Glutamatergic neuron (in vitro differentiated cells): Measurements from ENCODE around the gene POLD2. TPM values are rescaled to one million over a fixed set of nuclear protein-coding genes. Genes with fewer than 3 reads are reported as not detected.

ENCODE experiments used
- DNase-seq: peaks from one replicate; pipeline ENCODE4 v3.0.0; 2022
- H3K27ac Mint-ChIP-seq: one replicate; pipeline ENCODE4 v1.8.0; 2020; ENCODE audit warnings: mild to moderate bottlenecking, mixed read lengths, inconsistent platforms; ENCODE audit not compliant: unreplicated experiment
- H3K27me3 Mint-ChIP-seq: one replicate; pipeline ENCODE4 v1.8.0; 2020; ENCODE audit warnings: mild to moderate bottlenecking, moderate library complexity, mixed read lengths, inconsistent platforms; ENCODE audit not compliant: unreplicated experiment
- H3K36me3 Mint-ChIP-seq: one replicate; pipeline ENCODE4 v1.8.0; 2020; ENCODE audit warnings: mild to moderate bottlenecking, mixed read lengths, inconsistent platforms; ENCODE audit not compliant: unreplicated experiment
- H3K4me1 Mint-ChIP-seq: one replicate; pipeline ENCODE4 v1.8.0; 2020; ENCODE audit warnings: mild to moderate bottlenecking, low read depth, mixed read lengths, inconsistent platforms; ENCODE audit not compliant: unreplicated experiment
- H3K4me3 Mint-ChIP-seq: one replicate; pipeline ENCODE4 v1.8.0; 2020; ENCODE audit warnings: mild to moderate bottlenecking, mixed read lengths, inconsistent platforms; ENCODE audit not compliant: unreplicated experiment
- H3K9me3 Mint-ChIP-seq: one replicate; pipeline ENCODE4 v1.8.0; 2020; ENCODE audit warnings: mild to moderate bottlenecking, moderate library complexity, mixed read lengths, inconsistent platforms; ENCODE audit not compliant: unreplicated experiment
- CTCF ChIP-seq: fragments of 200-600 bp; sonication (generic); IDR thresholded peaks from one replicate; pipeline ENCODE4 v1.5.0; 2021; ENCODE audit not compliant: partially characterized antibody, unreplicated experiment
- microRNA-seq: library from miRNA; unstranded; fragments of <30 nt; microRNA quantifications from one replicate; pipeline ENCODE4, GENCODE V29; 2020; ENCODE audit not compliant: unreplicated experiment
- total RNA-seq: library from RNA; stranded (reverse); fragmentation: NEBNext Ultra II Directional; extraction: Animal tissue kit (Norgen Biotek cat#: 25700); gene quantifications from one replicate; pipeline ENCODE4 v1.2.1, GENCODE V29; 2021; ENCODE audit not compliant: unreplicated experiment

Gene POLD2
- total RNA-seq, 1 donor from 2014 or later: 71.2 TPM

- H3K4me3 Mint-ChIP-seq: no peak overlapping the region
- peaks cover 17% of the 10 kb centered on the region for H3K4me1 Mint-ChIP-seq
- DNase-seq: no peak
- H3K27me3 Mint-ChIP-seq: peaks cover 17% of the 10 kb centered on the region
- TF ChIP-seq CTCF: no peak
- peaks cover 24% of the 10 kb centered on the region for H3K9me3 Mint-ChIP-seq
- H3K36me3 Mint-ChIP-seq: no peaks in the 10 kb centered on the region
- peak overlapping the region; percentile 78 for H3K27ac Mint-ChIP-seq
These were observed 57.3 kb downstream of the POLD2 start for GRCh38 chr7:44066111-44066460.

GRCh38 chr7:44065431-44066110, 57.8 kb downstream of the POLD2 start, which contains the start of gene PGAM2:
Gene PGAM2 (minus strand): TSS chr7:44065567. CDS start chr7:44065529, 38 bp downstream.
- Mint-ChIP-seq H3K4me1 (peaks cover 17% of the 10 kb centered on the region), H3K9me3 (peaks cover 22% of the 10 kb centered on the region), H3K27me3 (peaks cover 17% of the 10 kb centered on the region), H3K27ac (peak within 1 kb of the TSS; percentile 78), H3K4me3 (peak within 1 kb of the TSS; percentile 30), H3K36me3 (no peaks in the 10 kb centered on the region)
- DNase-seq: peak; percentile 55
- no peak for TF ChIP-seq CTCF

GRCh38 chr7:44064791-44065430, 58.4 kb downstream of the POLD2 start:
- TF ChIP-seq CTCF: no peak
- no peak for DNase-seq
- Mint-ChIP-seq H3K27ac (peak overlapping the region; percentile 78), H3K4me1 (peaks cover 17% of the 10 kb centered on the region), H3K4me3 (peak overlapping the region; percentile 30), H3K36me3 (no peaks in the 10 kb centered on the region), H3K27me3 (peaks cover 17% of the 10 kb centered on the region), H3K9me3 (peaks cover 21% of the 10 kb centered on the region)

Small RNAs within 50 kb of the gene (microRNA-seq; reads per million reads assigned to microRNA genes)
- 1.5 reads per million, percentile 6 among the genes with 10 or more reads in this experiment for gene MIR6838

Other genes starting within 250 kb of the POLD2 start
- 17.8 TPM for gene URGCP, start 217.0 kb downstream of the POLD2 start, total RNA-seq
- gene UBE2D4, start 197.1 kb downstream of the POLD2 start, total RNA-seq: 10.1 TPM
- not detected for gene SPDYE1, start 125.7 kb downstream of the POLD2 start, total RNA-seq
- gene DBNL, start 78.8 kb downstream of the POLD2 start, total RNA-seq: 154 TPM
- 13.3 TPM for gene PGAM2, start 58.0 kb downstream of the POLD2 start, total RNA-seq
- 28.8 TPM for gene POLM, start 41.0 kb downstream of the POLD2 start, total RNA-seq
- 35.4 TPM for gene AEBP1, start 19.2 kb downstream of the POLD2 start, total RNA-seq
- 7.6 TPM for gene MYL7, start 17.8 kb upstream of the POLD2 start, total RNA-seq
- gene GCK, start 65.9 kb upstream of the POLD2 start, total RNA-seq: 43.9 TPM
- gene YKT6, start 77.4 kb upstream of the POLD2 start, total RNA-seq: 178 TPM
- gene CAMK2B, start 202.0 kb upstream of the POLD2 start, total RNA-seq: 55.1 TPM